ENCODE data around the gene CNOT11.

DNA sequence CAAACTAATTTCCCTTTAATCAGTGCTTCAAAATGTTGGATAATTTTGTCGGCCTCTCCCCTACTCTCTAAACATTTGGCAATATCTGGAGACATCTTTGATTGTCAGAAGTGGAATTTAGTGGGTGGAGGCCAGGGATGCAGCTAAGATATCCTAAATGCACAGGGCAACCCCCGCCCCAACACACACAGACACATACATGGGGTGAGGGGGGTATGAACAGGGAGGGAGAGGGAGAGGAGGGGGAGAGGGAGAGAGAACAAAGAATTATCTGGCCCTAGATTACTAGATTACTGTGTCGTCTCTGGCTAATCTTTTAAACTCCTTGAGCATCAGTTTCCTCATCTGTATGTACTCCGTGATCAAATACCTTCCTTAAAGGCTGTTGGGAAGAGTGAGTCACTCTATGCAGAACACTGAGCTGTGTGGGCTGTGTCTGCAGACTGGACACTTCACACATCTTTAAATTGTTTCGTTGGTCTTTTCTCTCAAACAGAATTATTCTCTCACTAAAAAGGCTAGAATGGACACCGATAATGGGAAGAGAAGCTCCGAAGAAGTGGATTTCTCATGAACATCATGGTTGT lies 52.9 kb downstream of the CNOT11 start:
- no peak for TF ChIP-seq EZH2 (IDR thresholded peaks at IDR 0.05; ENCODE audit: insufficient read depth, poor library complexity, severe bottlenecking)
- no peak for TF ChIP-seq EZH2phosphoT487 (IDR thresholded peaks at IDR 0.05; ENCODE audit: insufficient read depth, low read depth)
